Measurements from ENCODE around the gene ARHGAP1. TPM values are rescaled to one million over a fixed set of nuclear protein-coding genes. Genes with fewer than 3 reads are reported as not detected.

ARHGAP1 gene
- 10 to 100 TPM; 28.3 to 34.1 TPM for total RNA-seq

GRCh38 chr11:46700241-46701077 is at the start of gene ARHGAP1, which contains the start of gene ZNF408:
TSS of gene ARHGAP1 (minus strand) at chr11:46700619. CDS start at chr11:46696107, 4,512 bp downstream.
TSS of gene ZNF408 (plus strand) at chr11:46701031. CDS start at chr11:46701048, 17 bp downstream.

GRCh38 chr11:46719048-46719542 is 18.7 kb upstream of the ARHGAP1 start, which contains the start of gene F2:
TSS of gene F2 (plus strand) at chr11:46719213. CDS start at chr11:46719236, 23 bp downstream.

Other genes with a start within 250 kb of the ARHGAP1 start
- 10 to 100 TPM; 42.0 to 47.6 TPM for gene AMBRA1, start 106.6 kb downstream of the ARHGAP1 start, total RNA-seq
- gene HARBI1, start 83.4 kb downstream of the ARHGAP1 start, total RNA-seq, result 1 to 10 TPM; 5.7 to 7.2 TPM
- 10 to 100 TPM; 39.3 to 52.3 TPM for gene ATG13, start 83.1 kb downstream of the ARHGAP1 start, total RNA-seq
- 1 to 10 TPM; 6.2 to 8.3 TPM for gene ZNF408, start 412 bp upstream of the ARHGAP1 start, total RNA-seq
- gene F2, start 18.6 kb upstream of the ARHGAP1 start, total RNA-seq, result not detected
- gene CKAP5, start 145.7 kb upstream of the ARHGAP1 start, total RNA-seq, result 10 to 100 TPM; 73.0 to 95.6 TPM
- gene LRP4, start 217.9 kb upstream of the ARHGAP1 start, total RNA-seq, result 1 to 10 TPM; 2.4 to 2.7 TPM
- 10 to 100 TPM; 19.3 to 22.3 TPM for gene CSTPP1, start 236.1 kb upstream of the ARHGAP1 start, total RNA-seq